Inflammatory macrophage treated with lipopolysaccharide for 1 hour (primary cell): Measurements from ENCODE around the gene C12orf43.

Source experiments
- DNase-seq, 2 donors: peaks; one replicate each; pipeline ENCODE4 v3.0.0-alpha.2; 2020 to 2022

The C12orf43 gene

DNA sequence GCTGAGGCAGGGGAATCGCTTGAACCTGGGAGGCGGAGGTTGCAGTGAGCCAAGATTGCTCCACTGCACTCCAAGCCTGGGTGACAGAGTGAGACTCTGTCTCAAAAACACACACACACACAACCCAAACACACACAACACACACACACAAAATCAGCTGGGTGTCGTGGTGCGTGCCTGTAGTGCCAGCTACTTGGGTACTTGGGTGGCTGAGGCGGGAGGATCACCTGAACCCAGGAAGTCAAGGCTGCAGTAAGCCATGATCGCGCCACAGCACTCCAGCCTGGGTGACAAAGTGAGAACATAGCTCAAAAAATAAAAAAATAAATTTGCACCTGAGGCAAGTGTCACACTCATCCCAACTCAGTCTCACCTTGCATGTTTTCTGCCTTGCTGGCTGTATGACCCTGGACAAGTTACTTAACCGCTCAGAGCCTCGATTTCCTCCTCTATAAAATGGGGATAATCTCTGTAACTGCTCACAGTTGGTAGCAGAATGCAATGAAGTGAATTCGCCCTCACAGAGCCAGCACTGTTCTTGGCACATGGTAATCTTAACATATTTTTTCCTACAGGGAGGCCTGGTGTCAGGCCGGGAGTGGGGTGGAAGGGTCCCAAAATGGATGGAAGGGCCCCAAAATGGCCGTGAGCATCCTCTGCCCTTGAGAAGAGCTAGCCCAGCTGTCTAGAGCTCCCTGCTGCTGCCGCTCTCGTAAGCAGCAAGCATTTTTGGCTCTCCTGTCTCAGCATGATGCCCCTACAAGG is 38.6 kb downstream of the C12orf43 start:
- DNase-seq, result no peak

- DNase-seq, result no peak
Observed at GRCh38 chr12:120972870-120973543, 43.3 kb downstream of the C12orf43 start.

- DNase-seq, result peak; percentile 70 to 79
Observed at GRCh38 chr12:120971299-120972180, 44.7 kb downstream of the C12orf43 start.

DNA sequence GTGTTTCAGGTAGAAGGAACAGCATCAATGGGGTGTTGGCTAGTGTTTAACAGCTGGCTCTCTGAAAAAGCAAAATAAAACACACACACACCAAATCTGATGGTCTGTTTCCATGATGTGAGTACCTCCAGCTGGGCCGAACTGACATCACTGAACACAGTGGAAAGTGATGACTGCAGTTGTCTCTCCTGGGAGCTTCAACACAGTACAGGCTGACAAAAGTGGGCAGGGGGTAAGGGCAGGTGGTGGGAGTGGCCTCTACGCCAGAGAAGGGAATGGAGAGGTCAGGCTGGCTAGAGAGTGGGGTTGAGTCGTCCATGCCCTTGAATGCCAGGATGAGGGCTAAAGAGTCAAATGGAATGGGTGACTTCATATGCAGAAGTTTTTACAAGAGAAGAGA is 46.0 kb downstream of the C12orf43 start:
- DNase-seq, result no peak

- DNase-seq, result no peak
Observed at GRCh38 chr12:120965534-120966091, 50.7 kb downstream of the C12orf43 start.

GRCh38 chr12:120964298-120964697 is 52.0 kb downstream of the C12orf43 start:
- DNase-seq, result no peak

DNA sequence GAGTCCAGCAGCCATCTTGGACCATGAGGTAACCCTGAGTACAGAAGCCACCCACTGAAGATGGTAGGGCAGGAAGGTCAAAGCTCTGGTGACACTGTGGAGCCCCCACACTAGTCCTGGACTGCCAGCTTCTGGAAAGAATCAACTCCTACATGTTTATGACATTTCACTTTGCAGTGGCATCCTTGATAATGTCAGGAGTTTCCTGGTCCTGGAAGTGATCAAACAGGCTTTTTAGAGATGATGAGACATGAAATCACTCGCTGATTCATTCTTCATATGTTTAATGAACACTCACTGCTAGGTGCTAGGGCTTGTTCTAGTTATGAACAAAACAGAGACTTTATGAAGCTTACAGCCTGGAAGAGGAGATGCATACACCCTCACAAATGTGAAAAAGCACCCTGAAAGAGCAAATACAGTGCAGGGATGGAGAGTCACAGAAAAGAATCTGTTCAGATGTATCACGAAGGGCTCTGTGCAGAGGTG is 53.7 kb downstream of the C12orf43 start:
- DNase-seq, result peak; percentile 25 to 71

GRCh38 chr12:120961604-120962531 is 54.4 kb downstream of the C12orf43 start:
- DNase-seq, result peak in 1 of 2 donors; percentile 21

DNA sequence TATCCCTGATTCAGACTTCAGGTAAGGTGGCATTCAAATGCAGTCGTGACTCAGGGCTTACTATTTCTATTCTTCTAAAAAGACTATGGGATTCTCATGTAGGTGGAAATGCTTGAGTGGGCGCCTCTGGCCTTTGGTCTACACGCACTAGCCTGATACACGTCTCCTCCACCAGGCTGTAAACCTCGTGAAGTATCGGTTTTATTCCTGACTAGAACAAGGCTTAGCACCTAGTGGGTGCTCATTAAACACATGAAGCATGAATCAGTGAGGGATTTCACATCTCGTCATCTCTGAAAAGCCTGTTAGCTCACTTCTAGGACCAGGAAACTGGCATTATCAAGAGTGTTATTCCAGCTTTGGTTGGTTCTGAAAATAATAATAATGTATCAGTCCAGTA is 55.6 kb downstream of the C12orf43 start:
- no peak for DNase-seq

DNA sequence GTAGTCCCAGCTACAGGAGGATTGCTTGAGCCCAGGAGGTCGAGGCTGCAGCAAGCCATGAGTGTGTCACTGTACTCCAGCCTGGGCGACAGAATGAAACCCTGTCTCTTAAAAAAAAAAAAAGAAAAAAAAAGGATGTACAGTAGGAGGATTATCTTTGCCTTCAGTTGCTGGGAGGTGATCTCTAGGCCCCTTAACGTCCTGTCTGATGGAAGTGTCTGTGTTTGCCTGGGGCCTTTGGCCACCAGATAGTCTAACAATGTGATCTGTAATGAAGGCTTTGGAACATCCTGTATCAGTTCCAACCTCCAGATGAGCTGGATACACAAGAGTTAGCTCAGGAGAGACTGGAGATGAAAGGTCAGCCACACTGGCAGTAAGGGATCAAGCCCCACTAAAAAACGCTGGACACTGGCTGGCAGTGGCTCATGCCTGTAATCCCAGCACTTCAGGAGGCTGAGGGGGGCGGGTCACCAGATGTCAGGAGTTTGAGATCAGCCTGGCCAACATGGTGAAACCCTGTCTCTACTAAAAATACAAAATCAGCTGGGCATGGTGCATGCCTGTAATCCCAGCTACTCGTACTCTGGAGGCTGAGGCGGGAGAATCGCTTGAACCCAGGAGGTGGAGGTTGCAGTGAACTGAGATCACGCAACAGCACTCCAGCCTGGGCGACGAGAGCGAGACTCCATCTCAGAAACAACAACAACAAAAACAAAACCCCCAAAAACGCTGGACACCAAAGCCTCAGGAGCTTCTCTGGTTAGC is 57.0 kb downstream of the C12orf43 start:
- no peak for DNase-seq

DNA sequence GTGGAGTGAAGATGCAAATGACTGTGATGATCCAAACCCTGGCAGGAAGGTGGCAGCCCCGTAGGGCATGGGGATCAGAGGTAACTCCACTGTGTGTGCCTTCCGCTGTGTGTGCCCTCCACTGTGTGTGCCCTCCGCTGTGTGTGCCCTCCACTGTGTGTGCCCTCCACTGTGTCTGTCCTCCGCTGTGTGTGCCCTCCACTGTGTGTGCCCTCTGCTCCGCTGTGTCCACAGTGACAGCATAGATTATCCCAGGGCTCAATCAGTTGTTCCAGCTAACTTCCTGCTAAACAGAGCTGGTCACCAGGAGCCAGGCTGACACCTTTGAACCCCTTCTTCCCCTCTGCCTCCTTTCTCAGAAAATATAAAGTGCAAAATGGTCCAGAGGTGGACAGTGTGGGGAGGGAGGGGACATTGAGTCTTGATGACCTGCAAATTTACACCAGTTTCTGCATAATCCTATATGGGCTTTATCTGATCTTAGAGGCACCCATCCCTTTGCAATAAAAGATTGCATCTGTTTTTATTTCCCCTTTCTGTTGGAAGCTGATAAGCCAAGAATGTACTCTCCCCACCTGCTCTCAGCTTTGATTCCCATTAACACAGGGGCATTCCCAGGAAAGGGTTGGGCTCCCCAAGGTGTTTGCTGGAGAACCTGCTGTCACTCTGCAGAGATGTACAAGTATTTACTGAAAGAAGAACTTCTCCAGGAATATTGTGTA is 59.5 kb downstream of the C12orf43 start:
- DNase-seq, result no peak

DNA sequence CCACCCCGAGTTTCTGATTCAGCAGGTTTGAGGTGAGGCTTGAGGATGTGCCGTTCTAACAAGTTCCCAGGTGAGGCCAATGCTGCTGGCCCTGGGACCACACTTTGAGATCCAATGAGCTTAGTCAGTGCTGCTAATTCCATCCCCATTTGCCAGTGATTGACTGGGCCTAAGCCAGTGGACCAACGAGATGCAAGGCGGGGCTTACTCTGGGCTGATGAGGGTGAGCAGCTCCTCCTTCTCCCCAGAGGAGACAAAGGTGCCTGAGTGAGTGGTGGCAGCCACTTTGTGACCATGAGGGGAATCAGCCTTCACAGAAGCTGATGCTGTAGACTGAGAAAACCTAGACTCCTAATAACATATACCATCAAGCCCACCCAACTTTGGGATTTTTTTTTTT is 61.1 kb downstream of the C12orf43 start:
- no peak for DNase-seq

DNA sequence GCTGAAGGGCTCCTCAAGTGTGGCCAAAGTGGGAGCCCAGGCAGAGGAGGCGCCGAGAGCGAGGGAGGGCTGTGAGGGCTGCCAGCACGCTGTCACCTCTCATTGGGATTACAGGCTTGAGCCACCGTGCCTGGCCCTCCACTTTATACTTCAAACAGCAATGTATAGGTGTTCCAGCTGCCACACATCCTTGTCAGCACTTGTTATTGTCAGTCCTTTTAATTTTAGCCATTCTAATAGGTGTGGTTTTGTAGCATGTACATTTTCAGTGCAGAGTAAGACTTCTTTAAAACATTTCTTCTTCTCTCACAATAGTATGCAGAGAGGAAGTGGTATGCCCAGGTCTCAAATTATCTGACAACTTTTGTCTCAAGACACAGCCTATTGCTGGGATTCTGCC is 65.5 kb downstream of the C12orf43 start:
- no peak for DNase-seq
